PFSK-1 (cell line): Measurements from ENCODE around the gene PRR15L.

Experiments
- FOXP2 ChIP-seq: optimal IDR thresholded peaks from 2 replicates; pipeline ENCODE3; 2011; ENCODE audit warnings: borderline replicate concordance, control low read depth, inconsistent platforms; ENCODE audit not compliant: insufficient read depth; ENCODE audit errors: extremely low read length, extremely low read depth
- POLR2AphosphoS5 ChIP-seq: IDR thresholded peaks from 2 replicates; pipeline ENCODE4 v1.6.1; 2012; ENCODE audit warnings: low read depth, mild to moderate bottlenecking, control low read depth, low read length, moderate library complexity
- SIN3A ChIP-seq: IDR thresholded peaks from 2 replicates; pipeline ENCODE4 v1.6.1; 2012; ENCODE audit warnings: mild to moderate bottlenecking, low read length, moderate library complexity, borderline replicate concordance; ENCODE audit not compliant: insufficient read depth
- TAF1 ChIP-seq: IDR thresholded peaks from 2 replicates; pipeline ENCODE4 v1.6.1; 2012; ENCODE audit warnings: low read length, control low read depth, borderline replicate concordance; ENCODE audit not compliant: insufficient read depth
- TF ChIP-seq, protein P1 (sequence below), 2 experiments: IDR thresholded peaks; 2 replicates each; pipeline versions ENCODE4 v1.6.1 to v1.8.0; 2011 to 2012; ENCODE audit warnings: low read depth in 2 of 2, low read length in 2 of 2, control low read depth in 1 of 2, inconsistent platforms in 1 of 2, mild to moderate bottlenecking in 1 of 2, moderate library complexity in 1 of 2; ENCODE audit not compliant: insufficient read depth in 1 of 2

The PRR15L gene

DNA sequence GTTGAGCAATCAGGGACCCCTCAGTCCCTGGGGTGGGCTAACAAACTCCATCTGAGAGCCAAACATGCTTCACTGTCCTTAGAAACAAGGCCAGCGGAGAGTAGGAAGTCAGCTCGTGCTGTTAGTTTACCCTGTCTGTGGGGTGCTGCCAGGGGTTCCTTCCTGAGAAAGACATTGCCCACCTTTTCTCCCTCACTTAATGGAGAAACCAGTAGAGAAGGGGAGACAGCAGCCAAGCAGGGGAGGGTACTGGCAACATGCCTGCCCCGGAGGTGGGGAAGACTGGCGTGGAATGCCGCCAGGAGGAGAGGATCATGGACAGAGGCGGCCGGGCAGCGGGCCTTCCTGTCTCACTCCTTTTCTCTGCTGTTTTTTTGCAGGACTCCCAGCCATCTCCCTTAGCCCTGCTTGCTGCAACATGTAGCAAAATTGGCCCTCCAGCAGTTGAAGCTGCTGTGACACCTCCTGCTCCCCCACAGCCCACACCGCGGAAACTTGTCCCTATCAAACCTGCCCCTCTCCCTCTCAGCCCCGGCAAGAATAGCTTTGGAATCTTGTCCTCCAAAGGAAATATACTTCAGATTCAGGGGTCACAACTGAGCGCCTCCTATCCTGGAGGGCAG, 41.8 kb downstream of the PRR15L start:
- TF ChIP-seq POLR2AphosphoS5 (no peak), TAF1 (no peak), FOXP2 (no peak), SIN3A (no peak)
- TF ChIP-seq, protein P1, sequence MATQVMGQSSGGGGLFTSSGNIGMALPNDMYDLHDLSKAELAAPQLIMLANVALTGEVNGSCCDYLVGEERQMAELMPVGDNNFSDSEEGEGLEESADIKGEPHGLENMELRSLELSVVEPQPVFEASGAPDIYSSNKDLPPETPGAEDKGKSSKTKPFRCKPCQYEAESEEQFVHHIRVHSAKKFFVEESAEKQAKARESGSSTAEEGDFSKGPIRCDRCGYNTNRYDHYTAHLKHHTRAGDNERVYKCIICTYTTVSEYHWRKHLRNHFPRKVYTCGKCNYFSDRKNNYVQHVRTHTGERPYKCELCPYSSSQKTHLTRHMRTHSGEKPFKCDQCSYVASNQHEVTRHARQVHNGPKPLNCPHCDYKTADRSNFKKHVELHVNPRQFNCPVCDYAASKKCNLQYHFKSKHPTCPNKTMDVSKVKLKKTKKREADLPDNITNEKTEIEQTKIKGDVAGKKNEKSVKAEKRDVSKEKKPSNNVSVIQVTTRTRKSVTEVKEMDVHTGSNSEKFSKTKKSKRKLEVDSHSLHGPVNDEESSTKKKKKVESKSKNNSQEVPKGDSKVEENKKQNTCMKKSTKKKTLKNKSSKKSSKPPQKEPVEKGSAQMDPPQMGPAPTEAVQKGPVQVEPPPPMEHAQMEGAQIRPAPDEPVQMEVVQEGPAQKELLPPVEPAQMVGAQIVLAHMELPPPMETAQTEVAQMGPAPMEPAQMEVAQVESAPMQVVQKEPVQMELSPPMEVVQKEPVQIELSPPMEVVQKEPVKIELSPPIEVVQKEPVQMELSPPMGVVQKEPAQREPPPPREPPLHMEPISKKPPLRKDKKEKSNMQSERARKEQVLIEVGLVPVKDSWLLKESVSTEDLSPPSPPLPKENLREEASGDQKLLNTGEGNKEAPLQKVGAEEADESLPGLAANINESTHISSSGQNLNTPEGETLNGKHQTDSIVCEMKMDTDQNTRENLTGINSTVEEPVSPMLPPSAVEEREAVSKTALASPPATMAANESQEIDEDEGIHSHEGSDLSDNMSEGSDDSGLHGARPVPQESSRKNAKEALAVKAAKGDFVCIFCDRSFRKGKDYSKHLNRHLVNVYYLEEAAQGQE (IDR thresholded peaks at IDR 0.05; ENCODE audit: insufficient read depth in 1 of 2, low read depth in 2 of 2, low read length in 2 of 2): no peak

DNA sequence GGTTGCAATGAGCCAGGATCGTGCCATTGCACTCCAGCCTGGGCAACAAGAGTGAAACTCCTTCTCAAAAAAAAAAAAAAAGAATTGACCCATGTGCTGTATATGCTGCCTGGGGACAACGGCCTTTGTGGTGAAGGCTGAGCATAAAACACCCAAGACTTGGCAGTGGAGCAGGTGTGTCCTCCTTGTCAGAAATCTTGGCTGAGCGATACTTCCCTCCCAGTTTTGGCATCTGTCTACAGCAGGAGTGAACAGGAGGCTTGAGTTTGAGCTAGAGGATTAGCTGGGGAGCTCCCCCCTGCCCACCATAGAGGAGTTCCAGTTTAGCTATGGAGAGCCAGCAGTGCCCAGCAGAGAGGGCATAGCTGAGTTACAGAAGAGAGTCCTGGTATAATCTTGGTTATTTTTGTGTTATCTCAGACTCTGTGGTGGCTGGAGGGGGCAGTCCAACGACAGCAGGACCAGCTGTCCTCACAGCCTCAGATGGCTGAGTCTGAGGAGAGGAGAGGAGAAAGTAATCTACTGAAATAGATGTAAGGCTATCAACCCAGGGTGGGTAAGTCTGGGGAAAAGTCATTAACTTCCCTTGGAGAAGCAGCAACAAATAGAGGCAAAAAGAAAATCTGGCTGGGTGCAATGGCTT, 43.3 kb downstream of the PRR15L start:
- no peak for TF ChIP-seq FOXP2
- TF ChIP-seq SIN3A: no peak
- no peak for TF ChIP-seq POLR2AphosphoS5
- TF ChIP-seq, protein P1 (IDR thresholded peaks at IDR 0.05; ENCODE audit: insufficient read depth in 1 of 2, low read depth in 2 of 2, low read length in 2 of 2): no peak
- TF ChIP-seq TAF1: no peak

DNA sequence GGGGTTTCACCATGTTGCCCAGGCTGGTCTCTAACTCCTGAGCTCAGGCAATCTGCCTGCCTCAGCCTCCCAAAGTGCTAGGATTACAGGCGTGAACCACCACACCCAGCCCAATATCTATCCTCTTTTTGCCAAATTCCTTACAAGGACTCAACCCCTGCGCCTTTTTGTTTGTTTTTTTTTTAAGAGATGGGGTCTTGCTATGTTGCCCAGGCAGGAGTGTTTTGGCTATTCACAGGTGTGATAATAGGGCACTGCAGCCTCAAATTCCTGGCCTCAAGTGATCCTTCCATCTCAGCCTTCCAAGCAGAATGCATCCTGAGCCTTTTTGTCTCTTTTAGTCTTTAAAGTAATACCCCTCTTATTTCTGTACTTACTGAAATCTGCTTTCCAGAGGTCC, 44.6 kb downstream of the PRR15L start:
- TF ChIP-seq POLR2AphosphoS5: no peak
- TF ChIP-seq TAF1: no peak
- no peak for TF ChIP-seq FOXP2
- TF ChIP-seq SIN3A: no peak
- TF ChIP-seq, protein P1 (IDR thresholded peaks at IDR 0.05; ENCODE audit: insufficient read depth in 1 of 2, low read depth in 2 of 2, low read length in 2 of 2): no peak

DNA sequence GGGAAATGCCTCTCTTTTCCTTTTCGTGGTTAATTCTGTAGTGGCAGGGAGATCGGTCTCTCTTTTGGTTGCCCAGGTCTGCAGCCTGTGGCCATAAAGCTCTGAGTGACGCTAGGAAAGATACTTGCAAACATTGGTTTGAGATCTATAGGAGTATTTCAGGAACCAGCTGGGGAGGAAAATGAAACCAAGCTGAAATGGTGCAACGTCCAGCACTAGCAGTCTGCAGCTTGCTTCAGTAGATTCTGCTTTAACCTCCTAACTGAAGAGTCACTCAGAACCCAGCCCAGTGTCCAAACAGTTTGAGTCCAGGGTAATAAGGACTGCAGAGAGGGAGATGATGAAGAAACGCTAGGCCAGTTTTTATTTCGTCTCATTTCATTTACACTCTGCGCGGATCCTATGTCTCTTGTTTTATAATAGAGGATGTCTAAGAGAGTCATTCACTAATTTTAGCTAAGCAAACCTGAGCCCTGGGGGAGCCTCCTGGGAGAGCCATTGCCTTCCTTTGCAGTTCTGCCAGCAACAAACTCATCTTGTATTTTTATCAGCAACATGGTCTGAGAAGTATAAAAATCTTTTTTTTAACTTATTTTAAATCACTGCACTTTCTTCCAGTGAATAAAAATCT, 49.6 kb downstream of the PRR15L start:
- TF ChIP-seq SIN3A (no peak), FOXP2 (no peak), TAF1 (no peak), POLR2AphosphoS5 (no peak)
- TF ChIP-seq, protein P1 (IDR thresholded peaks at IDR 0.05; ENCODE audit: insufficient read depth in 1 of 2, low read depth in 2 of 2, low read length in 2 of 2): no peak
